HepG2 (cell line): ENCODE data around the gene CHDH. TPM values are rescaled to one million over a fixed set of nuclear protein-coding genes. Genes with fewer than 3 reads are reported as not detected.

ENCODE experiments used
- GATAD2A ChIP-seq: IDR thresholded peaks from 2 replicates; pipeline ENCODE4 v1.6.1; 2016
- HNF4G ChIP-seq, 2 experiments: sonication (generic) in 1 of 2; formaldehyde crosslinking in 1 of 2; IDR thresholded peaks; 2 replicates each; pipeline versions ENCODE4 v1.4.0 to v1.6.1; 2011 to 2020; ENCODE audit warnings: borderline replicate concordance in 2 of 2, low read depth in 2 of 2, mild to moderate bottlenecking in 2 of 2, low read length in 1 of 2, missing genetic modification reagents in 1 of 2, moderate library complexity in 1 of 2
- KDM2A ChIP-seq: sonication (generic); formaldehyde crosslinking; IDR thresholded peaks from 2 replicates; pipeline ENCODE4 v1.4.0; 2020; ENCODE audit warnings: low read depth, missing genetic modification reagents, borderline replicate concordance
- MTF1 ChIP-seq: sonication (generic); formaldehyde crosslinking; IDR thresholded peaks from 2 replicates; pipeline ENCODE4 v1.5.0; 2020; ENCODE audit warnings: missing genetic modification reagents
- MXD4 ChIP-seq: IDR thresholded peaks from 2 replicates; pipeline ENCODE4 v1.6.1; 2016; ENCODE audit warnings: mild to moderate bottlenecking, missing biosample characterization, missing genetic modification reagents
- NFYB ChIP-seq: sonication (generic); formaldehyde crosslinking; IDR thresholded peaks from 2 replicates; pipeline ENCODE4 v1.4.0; 2020; ENCODE audit warnings: missing genetic modification reagents
- NR3C1 ChIP-seq: sonication (generic); formaldehyde crosslinking; IDR thresholded peaks from 2 replicates; pipeline ENCODE4 v1.4.0; 2020; ENCODE audit warnings: missing genetic modification reagents
- RFX3 ChIP-seq: IDR thresholded peaks from 2 replicates; pipeline ENCODE4 v1.6.1; 2016; ENCODE audit warnings: missing biosample characterization, missing genetic modification reagents
- RORA ChIP-seq: sonication (generic); formaldehyde crosslinking; IDR thresholded peaks from 2 replicates; pipeline ENCODE4 v1.5.0; 2020; ENCODE audit warnings: mild to moderate bottlenecking, missing genetic modification reagents, moderate library complexity
- ZBTB20 ChIP-seq: sonication (generic); formaldehyde crosslinking; IDR thresholded peaks from 2 replicates; pipeline ENCODE4 v1.8.1; 2023; ENCODE audit warnings: missing genetic modification reagents, low read depth, mild to moderate bottlenecking, borderline replicate concordance
- ZNF34 ChIP-seq: sonication (generic); formaldehyde crosslinking; IDR thresholded peaks from 2 replicates; pipeline ENCODE4 v1.4.0; 2020; ENCODE audit warnings: mild to moderate bottlenecking, missing genetic modification reagents, borderline replicate concordance
- ZNF598 ChIP-seq: sonication (generic); formaldehyde crosslinking; IDR thresholded peaks from 2 replicates; pipeline ENCODE4 v1.5.1; 2020; ENCODE audit warnings: mild to moderate bottlenecking, missing genetic modification reagents, borderline replicate concordance
- ZNF652 ChIP-seq: IDR thresholded peaks from 2 replicates; pipeline ENCODE4 v1.6.1; 2016; ENCODE audit warnings: low read depth, borderline replicate concordance
- ZNF816 ChIP-seq: sonication (generic); formaldehyde crosslinking; IDR thresholded peaks from 2 replicates; pipeline ENCODE4 v1.8.0; 2022; ENCODE audit warnings: missing genetic modification reagents, mild to moderate bottlenecking, borderline replicate concordance
- ZSCAN29 ChIP-seq: sonication (generic); formaldehyde crosslinking; conservative IDR thresholded peaks from 2 replicates; pipeline ENCODE4 v1.4.0; 2020; ENCODE audit warnings: mild to moderate bottlenecking, missing genetic modification reagents
- polyA plus RNA-seq, 8 experiments: library from polyadenylated mRNA; depleted of rRNA in 3 of 8; stranded (reverse) in 7 of 8; unstranded in 1 of 8; fragments of >200 nt; fragmentation: Illumina TruSeq in 4 of 8; extraction: Trizol in 4 of 8; gene quantifications; 2 replicates each; pipeline versions ENCODE4 v1.2.1 to v1.2.3, GENCODE V29; 2011 to 2016; ENCODE audit warnings: low read depth in 4 of 8, missing spikeins in 1 of 8, mixed read lengths in 1 of 8; ENCODE audit not compliant: insufficient read depth in 1 of 8
- total RNA-seq, 5 experiments: library from RNA; depleted of rRNA; stranded (reverse); fragments of >200 nt; fragmentation: Illumina TruSeq; extraction: Trizol; gene quantifications; 2 replicates each; pipeline ENCODE4 v1.2.3, GENCODE V29; 2016; ENCODE audit warnings: low read depth in 1 of 5
- TF ChIP-seq, protein P1 (sequence below): sonication (generic); formaldehyde crosslinking; IDR thresholded peaks from 2 replicates; pipeline ENCODE4 v1.4.0; 2020; ENCODE audit warnings: missing genetic modification reagents, mild to moderate bottlenecking, borderline replicate concordance
- TF ChIP-seq, protein P2 (sequence below): sonication (generic); formaldehyde crosslinking; IDR thresholded peaks from one replicate; pipeline ENCODE4 v1.5.1; 2020; ENCODE audit warnings: mild to moderate bottlenecking, missing genetic modification reagents; ENCODE audit errors: not compliant biosample characterization

CHDH gene
- total and polyA plus RNA-seq, 2 of the 13 experiments (the other 11 are each of a cell fraction or from before 2014, with no cell fraction given) = 28.1 to 48.9 TPM

DNA sequence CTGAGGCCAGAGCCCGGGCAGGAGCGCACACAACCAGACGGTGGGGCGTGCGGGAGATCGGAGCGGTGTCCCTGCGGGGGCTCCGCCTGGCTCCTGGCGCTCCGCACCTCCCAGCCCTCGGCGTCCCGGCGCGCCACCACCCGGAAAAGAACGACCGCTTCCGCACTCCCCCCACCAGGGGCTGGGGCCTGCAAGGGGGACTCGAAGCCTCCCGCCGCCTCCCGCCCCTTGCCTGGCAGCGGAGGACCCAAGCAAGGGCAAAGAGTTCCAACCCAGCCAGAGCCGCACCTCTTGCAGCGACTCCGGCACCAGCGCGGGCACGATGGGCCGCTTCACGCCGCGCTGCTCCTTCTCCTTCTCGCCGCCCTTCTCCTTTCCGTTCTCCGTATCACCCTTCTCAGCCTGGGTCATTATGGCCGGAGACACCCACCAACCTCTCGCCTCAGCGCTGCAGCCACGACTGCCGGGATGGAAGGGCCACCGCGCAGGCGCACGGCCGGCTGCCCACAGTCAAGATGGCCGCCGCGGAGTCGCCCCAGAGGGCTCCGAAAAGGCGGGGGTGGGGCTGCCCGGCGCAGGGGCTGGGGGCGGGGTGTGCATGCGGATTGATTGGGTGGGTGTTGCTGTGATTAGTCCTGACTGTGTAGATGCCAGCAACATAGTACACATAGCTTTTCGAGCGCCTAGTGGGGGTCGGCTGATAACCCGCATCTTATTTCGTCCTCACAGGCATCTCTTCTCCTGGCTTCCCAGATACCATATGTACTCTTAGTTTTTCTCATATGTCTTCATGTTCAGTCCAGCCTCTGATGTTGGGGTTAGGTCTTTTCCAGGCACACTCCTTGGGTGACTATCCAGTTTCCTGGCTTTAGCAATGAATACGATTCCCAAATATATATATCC, 35.7 kb upstream of the CHDH start, which contains the start of gene ACTR8 (continued):
- TF ChIP-seq, protein P1, sequence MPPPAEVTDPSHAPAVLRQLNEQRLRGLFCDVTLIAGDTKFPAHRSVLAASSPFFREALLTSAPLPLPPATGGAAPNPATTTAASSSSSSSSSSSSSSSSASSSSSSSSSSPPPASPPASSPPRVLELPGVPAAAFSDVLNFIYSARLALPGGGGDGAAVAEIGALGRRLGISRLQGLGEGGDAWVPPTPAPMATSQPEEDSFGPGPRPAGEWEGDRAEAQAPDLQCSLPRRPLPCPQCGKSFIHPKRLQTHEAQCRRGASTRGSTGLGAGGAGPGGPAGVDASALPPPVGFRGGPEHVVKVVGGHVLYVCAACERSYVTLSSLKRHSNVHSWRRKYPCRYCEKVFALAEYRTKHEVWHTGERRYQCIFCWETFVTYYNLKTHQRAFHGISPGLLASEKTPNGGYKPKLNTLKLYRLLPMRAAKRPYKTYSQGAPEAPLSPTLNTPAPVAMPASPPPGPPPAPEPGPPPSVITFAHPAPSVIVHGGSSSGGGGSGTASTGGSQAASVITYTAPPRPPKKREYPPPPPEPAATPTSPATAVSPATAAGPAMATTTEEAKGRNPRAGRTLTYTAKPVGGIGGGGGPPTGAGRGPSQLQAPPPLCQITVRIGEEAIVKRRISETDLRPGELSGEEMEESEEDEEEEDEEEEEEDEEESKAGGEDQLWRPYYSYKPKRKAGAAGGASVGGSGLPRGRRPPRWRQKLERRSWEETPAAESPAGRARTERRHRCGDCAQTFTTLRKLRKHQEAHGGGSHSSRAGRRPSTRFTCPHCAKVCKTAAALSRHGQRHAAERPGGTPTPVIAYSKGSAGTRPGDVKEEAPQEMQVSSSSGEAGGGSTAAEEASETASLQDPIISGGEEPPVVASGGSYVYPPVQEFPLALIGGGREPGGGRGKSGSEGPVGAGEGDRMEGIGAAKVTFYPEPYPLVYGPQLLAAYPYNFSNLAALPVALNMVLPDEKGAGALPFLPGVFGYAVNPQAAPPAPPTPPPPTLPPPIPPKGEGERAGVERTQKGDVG (CRISPR knock-in tag) = no peak
- TF ChIP-seq, protein P2, sequence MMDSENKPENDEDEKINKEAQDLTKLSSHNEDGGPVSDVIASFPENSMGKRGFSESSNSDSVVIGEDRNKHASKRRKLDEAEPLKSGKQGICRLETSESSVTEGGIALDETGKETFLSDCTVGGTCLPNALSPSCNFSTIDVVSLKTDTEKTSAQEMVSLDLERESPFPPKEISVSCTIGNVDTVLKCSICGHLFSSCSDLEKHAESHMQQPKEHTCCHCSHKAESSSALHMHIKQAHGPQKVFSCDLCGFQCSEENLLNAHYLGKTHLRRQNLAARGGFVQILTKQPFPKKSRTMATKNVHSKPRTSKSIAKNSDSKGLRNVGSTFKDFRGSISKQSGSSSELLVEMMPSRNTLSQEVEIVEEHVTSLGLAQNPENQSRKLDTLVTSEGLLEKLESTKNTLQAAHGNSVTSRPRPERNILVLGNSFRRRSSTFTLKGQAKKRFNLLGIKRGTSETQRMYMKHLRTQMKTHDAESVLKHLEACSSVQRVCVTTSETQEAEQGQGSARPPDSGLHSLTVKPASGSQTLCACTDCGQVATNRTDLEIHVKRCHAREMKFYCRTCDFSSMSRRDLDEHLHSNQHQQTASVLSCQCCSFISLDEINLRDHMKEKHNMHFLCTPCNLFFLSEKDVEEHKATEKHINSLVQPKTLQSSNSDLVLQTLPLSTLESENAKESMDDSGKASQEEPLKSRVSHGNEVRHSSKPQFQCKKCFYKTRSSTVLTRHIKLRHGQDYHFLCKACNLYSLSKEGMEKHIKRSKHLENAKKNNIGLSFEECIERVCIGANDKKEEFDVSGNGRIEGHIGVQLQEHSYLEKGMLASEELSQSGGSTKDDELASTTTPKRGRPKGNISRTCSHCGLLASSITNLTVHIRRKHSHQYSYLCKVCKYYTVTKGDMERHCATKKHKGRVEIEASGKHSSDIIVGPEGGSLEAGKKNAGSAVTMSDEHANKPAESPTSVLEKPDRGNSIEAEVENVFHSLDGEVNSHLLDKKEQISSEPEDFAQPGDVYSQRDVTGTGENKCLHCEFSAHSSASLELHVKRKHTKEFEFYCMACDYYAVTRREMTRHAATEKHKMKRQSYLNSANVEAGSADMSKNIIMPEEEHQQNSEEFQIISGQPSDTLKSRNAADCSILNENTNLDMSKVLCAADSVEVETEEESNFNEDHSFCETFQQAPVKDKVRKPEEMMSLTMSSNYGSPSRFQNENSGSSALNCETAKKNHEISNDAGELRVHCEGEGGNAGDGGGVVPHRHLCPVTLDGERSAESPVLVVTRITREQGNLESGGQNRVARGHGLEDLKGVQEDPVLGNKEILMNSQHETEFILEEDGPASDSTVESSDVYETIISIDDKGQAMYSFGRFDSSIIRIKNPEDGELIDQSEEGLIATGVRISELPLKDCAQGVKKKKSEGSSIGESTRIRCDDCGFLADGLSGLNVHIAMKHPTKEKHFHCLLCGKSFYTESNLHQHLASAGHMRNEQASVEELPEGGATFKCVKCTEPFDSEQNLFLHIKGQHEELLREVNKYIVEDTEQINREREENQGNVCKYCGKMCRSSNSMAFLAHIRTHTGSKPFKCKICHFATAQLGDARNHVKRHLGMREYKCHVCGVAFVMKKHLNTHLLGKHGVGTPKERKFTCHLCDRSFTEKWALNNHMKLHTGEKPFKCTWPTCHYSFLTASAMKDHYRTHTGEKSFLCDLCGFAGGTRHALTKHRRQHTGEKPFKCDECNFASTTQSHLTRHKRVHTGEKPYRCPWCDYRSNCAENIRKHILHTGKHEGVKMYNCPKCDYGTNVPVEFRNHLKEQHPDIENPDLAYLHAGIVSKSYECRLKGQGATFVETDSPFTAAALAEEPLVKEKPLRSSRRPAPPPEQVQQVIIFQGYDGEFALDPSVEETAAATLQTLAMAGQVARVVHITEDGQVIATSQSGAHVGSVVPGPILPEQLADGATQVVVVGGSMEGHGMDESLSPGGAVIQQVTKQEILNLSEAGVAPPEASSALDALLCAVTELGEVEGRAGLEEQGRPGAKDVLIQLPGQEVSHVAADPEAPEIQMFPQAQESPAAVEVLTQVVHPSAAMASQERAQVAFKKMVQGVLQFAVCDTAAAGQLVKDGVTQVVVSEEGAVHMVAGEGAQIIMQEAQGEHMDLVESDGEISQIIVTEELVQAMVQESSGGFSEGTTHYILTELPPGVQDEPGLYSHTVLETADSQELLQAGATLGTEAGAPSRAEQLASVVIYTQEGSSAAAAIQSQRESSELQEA (CRISPR knock-in tag) = peak; percentile 40
- TF ChIP-seq ZNF652 (CRISPR knock-in tag) (0 out of 2 replicates have a peak, but pooled peaks have one; percentile 2), MTF1 (CRISPR knock-in tag) (no peak), ZNF34 (CRISPR knock-in tag) (no peak), GATAD2A (no peak; the same call in 1 of the 2 replicates), NFYB (peak; percentile 21; the same call in 1 of the 2 replicates), ZSCAN29 (CRISPR knock-in tag) (no peak), ZBTB20 (no peak), KDM2A (peak; percentile 93), ZNF598 (CRISPR knock-in tag) (peak; percentile 91), MXD4 (0 out of 2 replicates have a peak, but pooled peaks have one; percentile 35), NR3C1 (CRISPR knock-in tag) (no peak), ZNF816 (CRISPR knock-in tag) (peak; percentile 83), HNF4G (IDR thresholded peaks at IDR 0.05; ENCODE audit: borderline replicate concordance, low read depth, low read length) (no peak), HNF4G (CRISPR knock-in tag; IDR thresholded peaks at IDR 0.05; ENCODE audit: borderline replicate concordance, low read depth) (0 out of 2 replicates have a peak, but pooled peaks have one; percentile 27), RORA (CRISPR knock-in tag) (no peak), RFX3 (CRISPR knock-in tag) (no peak)
